HEK293 (cell line): ENCODE data around the gene TMEM11.
"Not testable (repeated sequence)": the region's sequence is repeated elsewhere in the genome, so short reads cannot be mapped to it uniquely, and the experiment has no call there.

ENCODE experiments used
- CTCF ChIA-PET: fragments of 350-600 bp; formaldehyde crosslinking; extraction: SDS; loops from one replicate; lab custom pipeline; 2021; ENCODE audit warnings: antibody characterized with exemption; lab: Yijun Ruan, JAX
- POLR2A ChIA-PET: fragments of 300-600 bp; formaldehyde crosslinking; extraction: SDS; loops from one replicate; lab custom pipeline; 2020; ENCODE audit warnings: antibody characterized with exemption, inconsistent platforms; lab: Yijun Ruan, JAX
- H3K27ac ChIP-seq: fragments of 200-500 bp; sonication (Bioruptor generic); 2 replicates; pipeline ENCODE4 v1.5.1; 2014; ENCODE audit warnings: low read depth, low read length, control low read depth, inconsistent platforms; ENCODE audit errors: extremely low read depth
- H3K36me3 ChIP-seq, 2 experiments: fragments of 200-500 bp in 1 of 2; sonication (Bioruptor generic) in 1 of 2; 1 replicate in 1 of 2; 2 replicates in 1 of 2; pipeline ENCODE4 v1.5.1; 2014 to 2017; ENCODE audit warnings: inconsistent platforms in 2 of 2, low read length in 2 of 2; ENCODE audit not compliant: control insufficient read depth in 2 of 2, insufficient read depth in 1 of 2
- H3K4me1 ChIP-seq: fragments of 200-500 bp; sonication (Bioruptor generic); 2 replicates; pipeline ENCODE4 v1.5.1; 2014; ENCODE audit warnings: mild to moderate bottlenecking, low read length, inconsistent platforms; ENCODE audit not compliant: control insufficient read depth, insufficient read depth
- H3K4me3 ChIP-seq: 2 replicates; pipeline ENCODE4 v1.5.1; 2011; ENCODE audit warnings: low read depth, mild to moderate bottlenecking, control low read depth, low read length, moderate library complexity
- H3K9me3 ChIP-seq: fragments of 200-500 bp; sonication (Bioruptor generic); 2 replicates; pipeline ENCODE4 v1.5.1; 2014; ENCODE audit warnings: low read depth, low read length, inconsistent platforms; ENCODE audit not compliant: control insufficient read depth, insufficient read depth
- GFI1B ChIP-seq: fragments of 450-650 bp; formaldehyde crosslinking; IDR thresholded peaks from 2 replicates; pipeline ENCODE4 v1.5.1; 2016; ENCODE audit warnings: missing biosample characterization, missing genetic modification characterization
- GLI2 ChIP-seq: fragments of 450-650 bp; formaldehyde crosslinking; IDR thresholded peaks from 2 replicates; pipeline ENCODE4; 2017; ENCODE audit warnings: missing biosample characterization, missing genetic modification characterization, low read depth, borderline replicate concordance
- INSM2 ChIP-seq: fragments of 450-650 bp; formaldehyde crosslinking; IDR thresholded peaks from 2 replicates; pipeline ENCODE4 v1.5.1; 2016; ENCODE audit warnings: missing biosample characterization, missing genetic modification characterization
- PRDM2 ChIP-seq: fragments of 450-650 bp; formaldehyde crosslinking; IDR thresholded peaks from 2 replicates; pipeline ENCODE4 v1.5.1; 2016; ENCODE audit warnings: missing biosample characterization, missing genetic modification characterization, borderline replicate concordance
- RBAK ChIP-seq: fragments of 450-650 bp; formaldehyde crosslinking; IDR thresholded peaks from 2 replicates; pipeline ENCODE4 v1.5.1; 2016; ENCODE audit warnings: missing biosample characterization, missing genetic modification characterization
- SCRT2 ChIP-seq: fragments of 450-650 bp; formaldehyde crosslinking; IDR thresholded peaks from 2 replicates; pipeline ENCODE4 v1.5.1; 2016; ENCODE audit warnings: missing biosample characterization, missing genetic modification characterization
- ZBTB6 ChIP-seq: fragments of 450-650 bp; formaldehyde crosslinking; IDR thresholded peaks from 2 replicates; pipeline ENCODE4 v1.5.1; 2017; ENCODE audit warnings: missing biosample characterization, missing genetic modification characterization
- ZNF10 ChIP-seq: fragments of 450-650 bp; formaldehyde crosslinking; IDR thresholded peaks from 2 replicates; pipeline ENCODE4 v1.5.1; 2017; ENCODE audit warnings: missing biosample characterization, missing genetic modification characterization
- ZNF140 ChIP-seq: fragments of 450-650 bp; formaldehyde crosslinking; IDR thresholded peaks from 2 replicates; pipeline ENCODE4 v1.5.1; 2016; ENCODE audit warnings: missing biosample characterization, missing genetic modification characterization
- ZNF169 ChIP-seq: fragments of 450-650 bp; formaldehyde crosslinking; IDR thresholded peaks from 2 replicates; pipeline ENCODE4 v1.5.1; 2016; ENCODE audit warnings: missing biosample characterization, missing genetic modification characterization
- ZNF37A ChIP-seq: fragments of 450-650 bp; IDR thresholded peaks from 2 replicates; pipeline ENCODE4 v1.5.1; 2018; ENCODE audit warnings: missing biosample characterization, missing genetic modification characterization
- ZNF398 ChIP-seq: fragments of 450-650 bp; formaldehyde crosslinking; IDR thresholded peaks from 2 replicates; pipeline ENCODE4 v1.5.1; 2017; ENCODE audit warnings: missing biosample characterization, missing genetic modification characterization
- ZNF521 ChIP-seq: fragments of 450-650 bp; formaldehyde crosslinking; IDR thresholded peaks from 2 replicates; pipeline ENCODE4 v1.5.1; 2017; ENCODE audit warnings: missing biosample characterization, mild to moderate bottlenecking, missing genetic modification characterization
- ZNF600 ChIP-seq: fragments of 450-650 bp; formaldehyde crosslinking; IDR thresholded peaks from 2 replicates; pipeline ENCODE4 v1.5.1; 2016; ENCODE audit warnings: missing biosample characterization, missing genetic modification characterization
- ZNF624 ChIP-seq: fragments of 450-650 bp; formaldehyde crosslinking; IDR thresholded peaks from 2 replicates; pipeline ENCODE4 v1.5.1; 2017; ENCODE audit warnings: missing biosample characterization, missing genetic modification characterization
- ZNF747 ChIP-seq: fragments of 450-650 bp; formaldehyde crosslinking; IDR thresholded peaks from 2 replicates; pipeline ENCODE4 v1.5.1; 2016; ENCODE audit warnings: missing biosample characterization, missing genetic modification characterization
- ZSCAN30 ChIP-seq: fragments of 450-650 bp; IDR thresholded peaks from 2 replicates; pipeline ENCODE4 v1.5.1; 2018; ENCODE audit warnings: missing biosample characterization, mild to moderate bottlenecking, missing genetic modification characterization, moderate library complexity

TMEM11 gene

GRCh38 chr17:21228845-21229244, 14.9 kb upstream of the TMEM11 start:
- H3K9me3 ChIP-seq: no peaks in the 10 kb centered on the region
- no peaks in the 10 kb centered on the region for H3K4me1 ChIP-seq
- no peak overlapping the region for H3K4me3 ChIP-seq
- no peaks in the 10 kb centered on the region for H3K36me3 ChIP-seq
- CTCF ChIA-PET: interaction anchor here (0.6 kb wide), 2 partner anchors 109 to 161 kb away, joined by 3 read pairs; no protein-coding TSS in a partner anchor
- no peak overlapping the region for H3K27ac ChIP-seq
- TF ChIP-seq ZNF600 (tag by site-specific recombination) (no peak), ZNF169 (tag by site-specific recombination) (no peak)
- POLR2A ChIA-PET: no interaction called here

- Histone ChIP-seq H3K9me3 (no peaks in the 10 kb centered on the region), H3K4me3 (no peak overlapping the region), H3K36me3 (no peaks in the 10 kb centered on the region)
- TF ChIP-seq ZNF140 (tag by site-specific recombination) (no peak), ZNF37A (tag by site-specific recombination) (no peak), ZSCAN30 (tag by site-specific recombination) (no peak), RBAK (tag by site-specific recombination) (no peak)
- TF ChIP-seq, all 188 proteins: peak for 0
- no peak overlapping the region for H3K27ac ChIP-seq
- no peaks in the 10 kb centered on the region for H3K4me1 ChIP-seq
- ChIA-PET POLR2A (no interaction called here), CTCF (interaction anchor here (0.7 kb wide), 1 partner anchor 296 kb away, joined by 4 read pairs; no protein-coding TSS in a partner anchor)
Measured at GRCh38 chr17:21228111-21228510, 14.2 kb upstream of the TMEM11 start.

GRCh38 chr17:21227277-21227676, 13.3 kb upstream of the TMEM11 start:
- H3K4me3 ChIP-seq, H3K27ac ChIP-seq, CTCF ChIA-PET, H3K9me3 ChIP-seq, H3K36me3 ChIP-seq, H3K4me1 ChIP-seq: not testable (repeated sequence)
- POLR2A ChIA-PET: interaction anchor here (0.7 kb wide), 1 partner anchor 26 kb away, joined by 3 read pairs; no protein-coding TSS in a partner anchor

- Histone ChIP-seq H3K36me3 (peaks cover 0 to 21% of the 10 kb centered on the region in 2 experiments), H3K27ac (no peak overlapping the region), H3K9me3 (no peaks in the 10 kb centered on the region), H3K4me3 (no peak overlapping the region), H3K4me1 (no peaks in the 10 kb centered on the region)
- no peak for TF ChIP-seq ZNF747 (tag by site-specific recombination)
- TF ChIP-seq GFI1B (tag by site-specific recombination): no peak
- no peak for TF ChIP-seq ZBTB6 (tag by site-specific recombination)
- no peak for TF ChIP-seq PRDM2 (tag by site-specific recombination)
- no peak for TF ChIP-seq ZNF521
- no peak for TF ChIP-seq ZNF398 (tag by site-specific recombination)
- no peak for TF ChIP-seq ZNF624 (tag by site-specific recombination)
- TF ChIP-seq INSM2 (tag by site-specific recombination): no peak
- no peak for TF ChIP-seq ZNF10
- TF ChIP-seq SCRT2 (tag by site-specific recombination): no peak
- TF ChIP-seq GLI2 (tag by site-specific recombination): no peak
- ChIA-PET CTCF (no interaction called here), POLR2A (no interaction called here)
Measured at GRCh38 chr17:21223086-21223485, 9.1 kb upstream of the TMEM11 start.
